Endothelial cell of umbilical vein (primary cell): Measurements from ENCODE around the gene DNAJC22.

Experiments used
- CTCF ChIP-seq, 2 donors: IDR thresholded peaks; 1 replicate in 1 of 2; 2 replicates in 1 of 2; pipeline ENCODE4 v1.5.1; 2011; ENCODE audit warnings: low read length in 2 of 2, mild to moderate bottlenecking in 2 of 2, moderate library complexity in 2 of 2, control low read depth in 1 of 2, inconsistent platforms in 1 of 2, low read depth in 1 of 2; ENCODE audit not compliant: insufficient read depth in 1 of 2; ENCODE audit errors: extremely low read depth in 1 of 2
- EZH2 ChIP-seq: IDR thresholded peaks from 2 replicates; pipeline ENCODE4 v1.6.1; 2012; ENCODE audit warnings: borderline replicate concordance, low read depth, mild to moderate bottlenecking, moderate library complexity, low read length, inconsistent platforms; ENCODE audit not compliant: severe bottlenecking
- GATA2 ChIP-seq: IDR thresholded peaks from 2 replicates; pipeline ENCODE4 v1.7.0; 2011; ENCODE audit warnings: low read depth, mild to moderate bottlenecking, moderate library complexity, mixed read lengths, low read length; ENCODE audit not compliant: insufficient read length, insufficient read depth
- JUN ChIP-seq: IDR thresholded peaks from 2 replicates; pipeline ENCODE4 v1.6.1; 2011; ENCODE audit warnings: borderline replicate concordance, low read depth; ENCODE audit not compliant: insufficient read length, insufficient read depth
- MAX ChIP-seq: IDR thresholded peaks from 2 replicates; pipeline ENCODE4 v1.6.1; 2011; ENCODE audit not compliant: insufficient read depth, insufficient read length
- MYC ChIP-seq: IDR thresholded peaks from one replicate; pipeline ENCODE4 v1.6.1; 2011; ENCODE audit warnings: mild to moderate bottlenecking, low read depth, low read length
- POLR2A ChIP-seq: IDR thresholded peaks from 2 replicates; pipeline ENCODE4 v1.6.1; 2012; ENCODE audit warnings: low read depth, mild to moderate bottlenecking, control low read depth, low read length
- POLR2AphosphoS5 ChIP-seq: IDR thresholded peaks from 2 replicates; pipeline ENCODE4 v1.6.1; 2012; ENCODE audit warnings: low read depth, mild to moderate bottlenecking, control low read depth, low read length, moderate library complexity; ENCODE audit not compliant: insufficient read depth

GRCh38 chr12:49388682-49389386 is 42.1 kb downstream of the DNAJC22 start:
- TF ChIP-seq CTCF (IDR thresholded peaks at IDR 0.05; ENCODE audit: extremely low read depth in 1 of 2, insufficient read depth in 1 of 2, low read depth in 1 of 2, low read length in 2 of 2) (no peak), POLR2A (no peak), EZH2 (no peak), POLR2AphosphoS5 (no peak), GATA2 (no peak), MAX (no peak), JUN (no peak), MYC (no peak)
